Smooth muscle cell (in vitro differentiated cells): ENCODE measurements around the gene TSC1. TPM values are rescaled to one million over a fixed set of nuclear protein-coding genes. Genes with fewer than 3 reads are reported as not detected.

Experiments used
- DNase-seq: peaks from one replicate; lab custom pipeline; 2025; ENCODE audit not compliant: unreplicated experiment; lab: John Stamatoyannopoulos, UW
- H2AFZ ChIP-seq: fragments of 200-600 bp; sonication (generic); 2 replicates; pipeline ENCODE4 v1.6.0; 2016; ENCODE audit warnings: antibody characterized with exemption, low read depth, mild to moderate bottlenecking
- H3F3A ChIP-seq: fragments of 200-600 bp; sonication (generic); 2 replicates; pipeline ENCODE4 v1.6.0; 2017; ENCODE audit warnings: antibody characterized with exemption, low read depth
- H3K27ac ChIP-seq: fragments of 200-600 bp; sonication (generic); 2 replicates; pipeline ENCODE4 v1.5.1; 2016; ENCODE audit warnings: low read depth, mild to moderate bottlenecking
- H3K27me3 ChIP-seq: fragments of 200-600 bp; sonication (generic); 2 replicates; pipeline ENCODE4 v1.6.1; 2016; ENCODE audit warnings: low read depth, mild to moderate bottlenecking
- H3K36me3 ChIP-seq: fragments of 200-600 bp; sonication (generic); 2 replicates; pipeline ENCODE4 v1.5.1; 2016; ENCODE audit warnings: low read depth
- H3K4me1 ChIP-seq: fragments of 200-600 bp; sonication (generic); 2 replicates; pipeline ENCODE4 v1.5.1; 2016; ENCODE audit warnings: low read depth
- H3K4me2 ChIP-seq: fragments of 200-600 bp; sonication (generic); 2 replicates; pipeline ENCODE4 v1.6.0; 2016; ENCODE audit warnings: mild to moderate bottlenecking
- H3K4me3 ChIP-seq: fragments of 200-600 bp; sonication (generic); 2 replicates; pipeline ENCODE4 v1.5.1; 2016; ENCODE audit warnings: mild to moderate bottlenecking
- H3K79me2 ChIP-seq: fragments of 200-600 bp; sonication (generic); 2 replicates; pipeline ENCODE4 v1.6.0; 2016; ENCODE audit warnings: low read depth, mild to moderate bottlenecking
- H3K9ac ChIP-seq: fragments of 200-600 bp; sonication (generic); 2 replicates; pipeline ENCODE4 v1.6.0; 2016; ENCODE audit warnings: low read depth
- H3K9me3 ChIP-seq: fragments of 200-600 bp; sonication (generic); replicated peaks from 2 replicates; pipeline ENCODE4 v1.5.1; 2016; ENCODE audit warnings: low read depth
- H4K20me1 ChIP-seq: fragments of 200-600 bp; sonication (generic); 2 replicates; pipeline ENCODE4 v1.6.0; 2016; ENCODE audit warnings: low read depth
- CTCF ChIP-seq: fragments of 200-600 bp; sonication (generic); IDR thresholded peaks from 2 replicates; pipeline ENCODE4 v1.5.1; 2017; ENCODE audit warnings: borderline replicate concordance, mild to moderate bottlenecking, antibody characterized with exemption; ENCODE audit not compliant: insufficient read depth, poor library complexity, severe bottlenecking
- WGBS: methylation state at CpG from one replicate; pipeline ENCODE4 v1.1.7; 2016; ENCODE audit warnings: low lambda C conversion rate; 5-methylcytosine and 5-hydroxymethylcytosine counted together
- polyA plus RNA-seq: library from polyadenylated mRNA; unstranded; fragments of >200 nt; fragmentation: Nextera tagmentation; extraction: Ambion mirVana; gene quantifications from 2 replicates; pipeline ENCODE4 v1.2.1, GENCODE V29; 2016
- total RNA-seq: library from RNA; depleted of rRNA; stranded (reverse); fragments of >200 nt; gene quantifications from 2 replicates; pipeline ENCODE4 v1.2.3, GENCODE V29; 2014

Gene TSC1
- total and polyA plus RNA-seq, 2 experiments from 2014 or later, result 17.4 to 48.9 TPM

- H3K27me3 ChIP-seq, result no peaks in the 10 kb centered on the region
- no peak for DNase-seq
- no peaks in the 10 kb centered on the region for H3K4me1 ChIP-seq
- no peak for TF ChIP-seq CTCF
- H3K36me3 ChIP-seq, result no peaks in the 10 kb centered on the region
- H3K9me3 ChIP-seq, result no peaks in the 10 kb centered on the region
- H3F3A ChIP-seq, result peaks cover 10% of the 10 kb centered on the region
- no peak overlapping the region for H3K4me2 ChIP-seq
- H4K20me1 ChIP-seq, result no peaks in the 10 kb centered on the region
- no peaks in the 10 kb centered on the region for H3K79me2 ChIP-seq
- H3K27ac ChIP-seq, result no peak overlapping the region
- WGBS, result 93% methylated on average over 27 of the region's 27 CpGs
- no peak overlapping the region for H3K4me3 ChIP-seq
- H2AFZ ChIP-seq, result no peak overlapping the region
- H3K9ac ChIP-seq, result no peak overlapping the region
Measured at GRCh38 chr9:132883349-132884294, 60.8 kb downstream of the TSC1 start.

GRCh38 chr9:132882616-132883015 is 61.8 kb downstream of the TSC1 start:
- no peak for TF ChIP-seq CTCF
- no peak overlapping the region for H2AFZ ChIP-seq
- no peak for DNase-seq
- WGBS, result 85% methylated on average over 6 of the region's 6 CpGs
- H4K20me1 ChIP-seq, result no peaks in the 10 kb centered on the region
- no peaks in the 10 kb centered on the region for H3K36me3 ChIP-seq
- no peak overlapping the region for H3K4me3 ChIP-seq
- no peaks in the 10 kb centered on the region for H3K27me3 ChIP-seq
- no peaks in the 10 kb centered on the region for H3K9me3 ChIP-seq
- no peak overlapping the region for H3K27ac ChIP-seq
- no peaks in the 10 kb centered on the region for H3K79me2 ChIP-seq
- H3F3A ChIP-seq, result peaks cover 10% of the 10 kb centered on the region
- no peak overlapping the region for H3K9ac ChIP-seq
- H3K4me2 ChIP-seq, result no peak overlapping the region
- no peaks in the 10 kb centered on the region for H3K4me1 ChIP-seq

- no peak overlapping the region for H2AFZ ChIP-seq
- H3K27me3 ChIP-seq, result no peaks in the 10 kb centered on the region
- H3K27ac ChIP-seq, result no peak overlapping the region
- H3K4me2 ChIP-seq, result no peak overlapping the region
- no peaks in the 10 kb centered on the region for H4K20me1 ChIP-seq
- peaks cover 10% of the 10 kb centered on the region for H3F3A ChIP-seq
- 81% methylated on average over 6 of the region's 6 CpGs for WGBS
- H3K4me3 ChIP-seq, result no peak overlapping the region
- H3K9ac ChIP-seq, result no peak overlapping the region
- H3K36me3 ChIP-seq, result no peaks in the 10 kb centered on the region
- no peaks in the 10 kb centered on the region for H3K9me3 ChIP-seq
- DNase-seq, result no peak
- no peaks in the 10 kb centered on the region for H3K79me2 ChIP-seq
- no peak for TF ChIP-seq CTCF
- H3K4me1 ChIP-seq, result no peaks in the 10 kb centered on the region
Measured at GRCh38 chr9:132881826-132882225, 62.6 kb downstream of the TSC1 start.

- H3K27me3 ChIP-seq, result no peaks in the 10 kb centered on the region
- no peaks in the 10 kb centered on the region for H3K79me2 ChIP-seq
- H2AFZ ChIP-seq, result no peak overlapping the region
- 72% methylated on average over 7 of the region's 7 CpGs for WGBS
- H3K9me3 ChIP-seq, result no peaks in the 10 kb centered on the region
- no peaks in the 10 kb centered on the region for H3K36me3 ChIP-seq
- DNase-seq, result no peak
- no peaks in the 10 kb centered on the region for H3K4me1 ChIP-seq
- H3K9ac ChIP-seq, result no peak overlapping the region
- TF ChIP-seq CTCF, result no peak
- no peak overlapping the region for H3K4me2 ChIP-seq
- peaks cover 10% of the 10 kb centered on the region for H3F3A ChIP-seq
- H3K4me3 ChIP-seq, result no peak overlapping the region
- H4K20me1 ChIP-seq, result no peaks in the 10 kb centered on the region
- peak overlapping the region; percentile 91 for H3K27ac ChIP-seq
Measured at GRCh38 chr9:132880324-132880661, 64.1 kb downstream of the TSC1 start.
